ENCODE results near the gene MAT1A.

DNA sequence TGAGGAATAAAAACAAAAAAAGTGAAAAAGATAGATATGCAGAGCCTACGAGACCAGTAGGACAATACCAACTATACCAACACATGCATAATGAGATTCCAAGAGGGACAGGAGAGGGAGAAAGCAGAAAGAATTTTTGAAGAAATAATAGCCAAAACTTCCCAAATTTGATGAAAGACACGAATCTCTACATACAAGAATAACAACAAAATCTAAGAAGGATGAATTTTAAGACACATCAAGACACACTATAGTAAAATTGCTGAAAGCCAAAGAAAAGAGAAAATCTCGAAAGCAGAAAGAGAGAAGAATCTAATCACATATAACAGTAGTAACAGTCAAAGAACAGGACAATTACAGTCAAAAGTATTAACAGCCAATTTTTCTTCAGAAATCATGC is 7.5 kb upstream of the MAT1A start:
- TF ChIP-seq POLR2A (conservative IDR thresholded peaks at IDR 0.05) (no peak), HNRNPLL (IDR thresholded peaks at IDR 0.05; ENCODE audit: low read depth, low read length, poor library complexity, severe bottlenecking) (no peak)

Data from K562 (cell line).